Right renal pelvis (tissue), 4 donors: ENCODE measurements around the gene SEMA3E. TPM values are rescaled to one million over a fixed set of nuclear protein-coding genes. Genes with fewer than 3 reads are reported as not detected.
"Not testable (repeated sequence)": the region's sequence is repeated elsewhere in the genome, so short reads cannot be mapped to it uniquely, and the experiment has no call there.

Source experiments
- DNase-seq, 4 donors: peaks; one replicate each; pipeline ENCODE4 v3.0.0-alpha.2; 2013; ENCODE audit warnings: low read depth in 4 of 4, low spot score in 3 of 4, missing footprints in 1 of 4
- polyA plus RNA-seq, 4 donors: library from polyadenylated mRNA; unstranded; fragments of 120-200 nt; gene quantifications; one replicate each; pipeline ENCODE4 v1.2.1, GENCODE V29; 2013; ENCODE audit not compliant: insufficient read length in 4 of 4

Gene SEMA3E
- polyA plus RNA-seq, 4 donors: 1.5 to 3.0 (median 2.2) TPM

DNA sequence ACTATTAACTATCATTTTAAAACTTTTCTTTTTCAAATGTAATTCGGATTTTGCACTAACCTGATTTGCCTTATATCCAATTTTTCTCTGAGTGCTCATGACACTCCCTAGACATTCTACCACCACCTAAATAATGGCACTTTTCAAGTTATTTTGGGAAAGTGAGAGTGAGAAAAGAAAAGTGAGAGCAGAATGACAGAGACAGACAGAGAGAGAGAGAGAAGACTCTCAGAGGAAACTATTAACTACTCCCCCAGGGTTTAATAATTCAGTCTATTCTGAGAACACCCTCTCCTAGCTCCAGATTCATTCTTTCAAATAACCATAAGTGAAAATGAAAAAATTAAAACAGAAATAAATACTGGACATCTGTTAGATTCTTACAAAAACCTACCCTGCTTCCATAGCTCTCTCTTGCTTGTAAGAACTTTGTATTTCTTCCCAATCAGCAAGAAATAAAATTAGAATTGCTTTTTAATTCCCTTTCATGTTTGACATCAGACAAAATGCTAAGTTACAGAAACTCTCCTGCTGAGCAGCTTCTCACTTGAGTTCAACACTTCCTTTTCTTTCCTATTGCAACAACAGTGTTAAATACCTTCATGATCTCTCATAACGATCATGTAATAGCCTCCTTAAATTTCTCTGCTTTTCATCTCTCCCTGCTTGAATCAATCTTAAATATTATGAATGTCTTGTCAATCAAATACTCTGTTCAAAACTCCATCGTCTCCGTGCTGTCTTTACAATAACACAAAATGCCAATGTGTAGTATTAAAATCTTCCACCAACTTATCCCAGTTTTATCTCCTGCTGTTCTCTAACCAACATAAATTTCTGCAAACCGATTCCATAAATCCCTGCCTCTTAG is 191.7 kb downstream of the SEMA3E start:
- DNase-seq: no peak

DNA sequence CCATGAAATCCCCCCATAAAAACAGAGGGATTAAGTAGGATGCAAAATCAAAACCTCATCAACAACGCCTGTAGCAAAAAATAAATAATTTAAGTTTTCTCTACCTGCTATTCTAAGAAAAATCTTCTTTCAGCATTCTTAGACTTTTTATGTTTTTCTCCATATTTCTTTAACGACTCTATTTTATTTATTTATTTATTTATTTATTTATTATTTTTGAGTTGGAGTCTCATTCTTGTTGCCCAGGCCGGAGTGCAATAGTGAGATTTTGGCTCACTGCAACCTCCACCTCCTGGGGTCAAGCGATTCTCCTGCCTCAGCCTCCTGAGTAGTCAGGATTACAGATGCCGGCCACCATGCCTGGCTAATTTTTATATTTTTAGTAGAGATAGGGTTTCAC is 192.5 kb downstream of the SEMA3E start:
- no peak for DNase-seq

DNA sequence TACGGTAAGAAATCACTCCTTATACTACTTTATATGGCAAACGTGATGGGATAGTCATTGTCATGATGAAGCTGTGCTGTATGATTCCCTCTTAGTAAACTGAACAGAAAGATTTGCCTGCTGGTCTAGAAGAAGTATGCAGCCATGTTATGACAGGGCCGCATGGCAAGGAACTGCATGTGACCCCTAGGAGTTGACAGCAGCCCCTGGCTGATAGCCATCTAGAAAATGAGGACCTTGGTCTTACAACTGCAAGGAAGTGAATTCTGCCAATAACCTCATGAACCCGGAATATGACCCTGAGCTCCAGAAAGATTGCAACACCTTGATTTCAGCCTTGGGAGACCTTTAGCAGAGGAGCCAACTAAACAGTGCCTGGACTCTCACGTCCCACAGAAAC is 193.3 kb downstream of the SEMA3E start:
- DNase-seq: no peak

DNA sequence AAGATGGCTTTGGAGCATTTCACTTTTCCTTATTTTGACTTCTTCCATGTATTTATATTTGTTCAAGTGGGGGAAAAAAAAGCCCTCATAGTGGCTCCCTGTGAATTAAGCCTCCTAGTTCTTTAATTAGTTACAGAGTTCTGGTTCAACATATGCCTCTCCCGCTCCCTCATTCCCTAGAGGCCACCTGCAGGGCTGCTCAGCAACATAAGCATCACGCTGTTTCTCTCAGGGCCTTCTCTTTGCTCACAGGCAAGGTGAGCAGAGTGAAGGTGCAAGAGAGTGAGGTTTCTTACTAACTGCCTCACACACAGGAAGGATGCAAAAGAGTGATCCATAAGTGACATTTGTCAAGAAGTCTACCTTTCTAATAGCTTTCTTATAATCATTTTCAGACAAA is 196.7 kb downstream of the SEMA3E start:
- no peak for DNase-seq

DNA sequence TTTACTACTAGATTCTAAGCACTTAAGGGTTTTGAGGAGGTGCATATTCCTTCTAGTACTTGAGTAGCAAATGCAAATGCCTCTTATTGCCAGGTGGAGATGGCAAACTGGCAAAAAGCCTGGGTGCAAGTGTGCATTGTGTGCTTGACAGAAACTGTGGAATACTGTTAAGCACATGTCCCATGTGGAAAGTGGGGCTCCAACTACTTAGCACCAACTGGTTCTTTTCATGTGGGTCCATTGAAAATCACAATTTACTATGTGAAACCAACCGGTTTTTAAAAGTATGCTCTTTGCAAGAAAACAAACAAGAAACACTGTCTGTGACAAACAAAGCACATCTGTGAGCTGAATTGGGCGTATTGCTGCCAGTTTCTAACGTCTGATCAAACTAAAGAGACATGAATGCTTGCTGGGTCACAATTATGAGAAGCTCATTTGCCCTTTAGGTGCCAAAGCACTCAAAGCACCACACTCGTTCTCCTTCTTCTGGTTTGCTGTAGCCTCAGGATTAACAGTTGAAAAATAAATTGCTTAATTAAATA is 197.4 kb downstream of the SEMA3E start:
- DNase-seq: no peak

- DNase-seq: no peak
Observed at GRCh38 chr7:83449781-83450180, 199.2 kb downstream of the SEMA3E start.

DNA sequence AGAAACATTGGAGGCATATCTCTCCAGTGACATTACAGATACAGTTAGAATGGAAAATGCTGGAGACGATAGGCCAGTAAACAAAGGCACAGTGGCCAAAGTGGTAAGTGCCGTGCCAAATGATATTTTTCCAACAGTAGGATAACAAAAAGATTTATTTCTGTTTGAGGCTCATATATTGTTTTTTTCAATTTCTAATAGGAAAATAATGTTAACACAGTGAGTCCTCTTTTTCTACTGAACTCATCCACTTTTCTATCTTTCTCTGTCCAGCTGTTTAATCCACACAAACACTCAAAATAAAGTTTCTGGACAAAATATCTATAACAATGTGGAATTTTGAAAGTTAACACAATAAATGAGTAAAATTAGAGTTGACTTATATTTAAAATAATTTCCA is 201.3 kb downstream of the SEMA3E start:
- DNase-seq: no peak

GRCh38 chr7:83446102-83446669 is 202.8 kb downstream of the SEMA3E start:
- DNase-seq: no peak

DNA sequence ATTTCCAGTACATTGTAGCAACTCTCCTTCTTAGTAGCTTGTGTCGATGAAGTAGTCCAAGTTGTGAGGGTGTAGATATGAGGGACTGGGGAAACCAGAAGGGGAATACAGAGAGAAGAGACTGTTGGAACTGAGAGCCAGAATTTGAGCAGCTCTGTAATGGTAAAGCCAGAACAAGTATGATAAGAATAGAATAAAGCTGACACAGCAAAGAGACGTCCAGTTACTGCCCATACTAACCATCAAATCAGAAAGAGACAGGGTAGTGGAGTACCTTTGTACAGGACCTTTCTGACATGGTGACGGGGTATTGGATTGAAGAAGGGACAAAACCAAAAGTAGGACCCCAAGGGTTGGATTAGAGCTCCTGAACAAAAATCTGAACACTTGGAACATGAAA is 206.0 kb downstream of the SEMA3E start:
- DNase-seq: no peak

GRCh38 chr7:83439026-83439425 is 209.9 kb downstream of the SEMA3E start:
- no peak for DNase-seq

GRCh38 chr7:83430289-83430688 is 218.7 kb downstream of the SEMA3E start:
- not testable (repeated sequence) for DNase-seq

GRCh38 chr7:83429493-83429892 is 219.4 kb downstream of the SEMA3E start:
- DNase-seq: no peak

DNA sequence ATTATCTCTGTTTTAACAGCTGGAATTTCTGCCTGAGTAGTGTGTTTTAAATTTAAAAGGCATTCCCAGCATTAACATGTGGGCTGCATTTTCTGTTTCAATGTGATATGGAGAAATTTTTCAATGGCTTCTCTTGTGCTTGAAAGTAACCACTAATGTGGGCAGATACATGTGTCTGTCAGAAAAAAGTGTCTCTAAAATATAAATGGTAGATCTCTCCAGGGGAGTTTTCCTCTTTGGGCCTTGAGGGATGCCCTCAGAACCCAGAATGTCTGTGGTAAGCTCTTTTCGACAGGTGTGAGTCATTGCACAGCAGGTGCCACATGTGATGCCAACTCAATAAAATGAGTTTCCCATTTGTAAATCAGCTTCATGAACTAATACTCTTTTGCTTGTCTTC is 221.1 kb downstream of the SEMA3E start:
- no peak for DNase-seq

DNA sequence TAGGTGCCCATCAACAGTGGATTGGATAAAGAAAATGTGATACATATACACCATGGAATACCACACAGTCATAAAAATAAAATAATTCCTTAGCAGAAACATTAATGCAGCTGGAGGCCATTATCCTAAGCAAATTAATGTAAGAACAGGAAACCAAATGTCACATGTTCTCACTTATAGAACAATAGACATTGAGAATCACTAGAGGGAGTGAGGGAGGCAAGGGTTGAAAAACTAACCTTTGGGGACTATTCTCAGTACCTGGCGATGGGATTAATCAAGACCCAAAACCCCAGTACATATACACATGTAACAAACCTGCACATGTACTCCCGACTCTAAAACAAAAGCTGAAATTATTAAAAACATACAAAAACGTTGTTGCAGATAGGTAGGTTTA is 222.6 kb downstream of the SEMA3E start:
- DNase-seq: no peak

DNA sequence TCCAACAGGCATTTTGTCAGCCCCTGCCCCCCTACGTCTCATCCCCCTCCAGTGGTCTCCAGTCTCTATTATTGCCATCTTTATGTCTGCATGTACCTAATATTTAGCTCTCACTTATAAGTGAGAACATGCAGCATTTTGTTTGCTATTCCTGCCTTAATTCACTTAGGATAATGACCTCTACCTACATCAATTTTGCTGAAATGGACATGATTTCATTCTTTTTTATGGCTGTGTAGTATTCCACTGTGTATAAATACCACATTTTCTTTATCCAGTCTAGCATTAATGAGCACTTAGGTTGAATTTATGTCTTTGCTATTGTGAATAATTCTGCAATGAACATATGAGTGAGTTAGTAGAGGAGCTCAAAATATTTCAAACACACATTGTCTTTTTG is 229.9 kb downstream of the SEMA3E start:
- no peak for DNase-seq

DNA sequence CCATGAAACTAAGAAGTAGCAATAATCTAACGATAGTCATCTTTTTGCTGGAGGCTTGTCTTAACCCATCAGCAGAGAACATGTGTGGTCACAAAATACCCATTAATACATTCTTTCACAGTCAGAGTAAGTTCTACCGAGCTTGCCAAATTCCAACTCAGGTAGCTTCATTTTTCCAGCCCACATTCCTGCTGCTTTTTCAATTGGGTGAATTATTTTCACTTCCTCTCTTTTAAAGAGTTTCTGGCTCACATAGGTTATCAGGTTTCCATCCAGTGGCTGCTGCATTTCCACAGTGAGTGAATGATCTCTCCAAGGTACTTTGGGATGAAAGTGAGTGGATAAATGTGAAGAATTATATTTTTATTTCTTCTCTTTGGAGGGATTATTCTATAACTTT is 233.1 kb downstream of the SEMA3E start:
- DNase-seq: no peak

DNA sequence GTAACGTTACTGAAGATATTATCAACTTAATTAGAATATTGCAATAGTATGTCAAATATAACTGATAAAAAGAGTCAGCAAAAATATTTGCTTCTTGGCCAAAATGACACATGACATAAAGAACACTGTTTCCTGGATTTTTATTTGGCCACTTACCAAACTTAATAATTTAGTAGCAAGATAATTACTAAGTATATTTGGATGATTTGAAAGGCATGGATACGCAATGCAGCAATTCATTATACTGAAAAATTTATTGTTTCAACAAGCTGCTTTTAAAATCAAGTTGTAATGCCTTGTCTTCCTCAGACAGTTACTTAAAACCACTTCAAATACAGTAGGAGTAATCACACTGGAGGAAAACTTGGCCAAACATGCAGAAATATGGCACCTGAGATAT is 234.0 kb downstream of the SEMA3E start:
- DNase-seq: no peak

GRCh38 chr7:83413831-83414230 is 235.1 kb downstream of the SEMA3E start:
- no peak for DNase-seq

DNA sequence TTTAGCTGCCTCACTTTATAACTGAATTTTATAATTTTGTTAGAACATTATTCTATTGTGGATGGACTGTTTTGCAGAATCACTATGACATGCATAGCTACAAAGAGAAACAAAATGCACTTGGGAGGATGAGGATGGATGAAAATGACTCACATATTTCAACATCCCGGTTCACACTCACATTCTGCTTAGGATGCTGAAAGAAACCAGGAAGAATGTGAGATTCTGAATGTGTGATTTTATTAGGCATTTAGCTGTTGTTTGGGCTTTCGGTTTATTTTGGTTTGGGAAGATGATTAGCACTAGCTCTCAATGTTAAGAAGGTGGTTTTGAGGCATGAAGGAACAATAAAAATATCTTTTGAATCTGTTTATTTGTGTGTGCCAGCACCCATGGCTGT is 235.5 kb downstream of the SEMA3E start:
- no peak for DNase-seq

DNA sequence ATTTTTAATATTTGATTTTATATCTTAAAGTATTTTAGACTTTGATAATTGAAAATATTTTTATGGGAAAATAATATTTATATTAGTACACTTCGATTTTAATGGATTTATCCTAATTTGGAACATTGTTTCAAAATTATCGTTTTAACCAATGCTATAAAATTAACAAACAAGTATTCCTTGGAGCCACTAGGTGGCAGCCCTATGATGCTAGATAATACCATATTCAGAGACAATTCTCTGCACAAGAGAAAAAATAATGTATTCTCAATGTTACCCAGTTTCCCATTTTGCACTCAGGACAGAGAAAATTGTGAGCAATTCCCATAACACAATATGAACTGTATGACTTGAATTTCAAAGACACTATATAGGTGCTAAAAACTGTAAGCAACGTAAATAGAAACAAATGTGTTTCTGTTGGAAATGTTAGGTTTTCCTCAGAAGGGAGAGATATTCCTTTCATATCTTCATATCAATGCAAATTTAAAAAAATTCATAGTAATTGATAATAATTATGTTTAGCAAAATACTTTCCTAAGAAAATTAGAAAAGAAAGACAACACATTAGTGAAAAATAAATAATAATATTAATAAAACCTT is 237.8 kb downstream of the SEMA3E start:
- peak; percentile 10 to 20 (median 18) for DNase-seq

GRCh38 chr7:83394776-83395175 is 254.2 kb downstream of the SEMA3E start:
- no peak for DNase-seq

DNA sequence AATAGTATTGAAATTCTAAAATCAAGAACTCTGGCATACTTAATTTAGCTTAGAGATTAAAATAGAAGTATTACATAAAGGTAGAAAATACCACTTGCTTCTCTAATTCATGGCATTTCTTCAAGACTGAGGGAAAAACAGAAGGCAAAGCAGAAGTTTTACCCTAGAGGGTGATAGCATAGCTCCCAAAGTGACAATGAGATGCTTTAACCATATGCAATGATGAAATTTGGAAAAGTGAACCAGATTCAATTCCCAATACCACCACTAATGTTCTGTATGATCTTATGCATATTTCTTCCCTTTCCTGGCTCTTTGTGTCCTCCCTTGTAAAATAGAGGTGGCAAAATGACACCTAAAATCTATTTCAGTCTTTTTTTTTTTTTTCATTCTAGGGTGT is 260.5 kb downstream of the SEMA3E start:
- DNase-seq: no peak
